Inferior parietal cortex (tissue), 1 donor: ENCODE results near the gene ADGRG1.
"Not testable (repeated sequence)": the region's sequence is repeated elsewhere in the genome, so short reads cannot be mapped to it uniquely, and the experiment has no call there.

Experiments used
- DNase-seq: peaks from one replicate; pipeline ENCODE4 v3.0.0-alpha.2; 2016; ENCODE audit errors: extremely low spot score

The ADGRG1 gene

DNA sequence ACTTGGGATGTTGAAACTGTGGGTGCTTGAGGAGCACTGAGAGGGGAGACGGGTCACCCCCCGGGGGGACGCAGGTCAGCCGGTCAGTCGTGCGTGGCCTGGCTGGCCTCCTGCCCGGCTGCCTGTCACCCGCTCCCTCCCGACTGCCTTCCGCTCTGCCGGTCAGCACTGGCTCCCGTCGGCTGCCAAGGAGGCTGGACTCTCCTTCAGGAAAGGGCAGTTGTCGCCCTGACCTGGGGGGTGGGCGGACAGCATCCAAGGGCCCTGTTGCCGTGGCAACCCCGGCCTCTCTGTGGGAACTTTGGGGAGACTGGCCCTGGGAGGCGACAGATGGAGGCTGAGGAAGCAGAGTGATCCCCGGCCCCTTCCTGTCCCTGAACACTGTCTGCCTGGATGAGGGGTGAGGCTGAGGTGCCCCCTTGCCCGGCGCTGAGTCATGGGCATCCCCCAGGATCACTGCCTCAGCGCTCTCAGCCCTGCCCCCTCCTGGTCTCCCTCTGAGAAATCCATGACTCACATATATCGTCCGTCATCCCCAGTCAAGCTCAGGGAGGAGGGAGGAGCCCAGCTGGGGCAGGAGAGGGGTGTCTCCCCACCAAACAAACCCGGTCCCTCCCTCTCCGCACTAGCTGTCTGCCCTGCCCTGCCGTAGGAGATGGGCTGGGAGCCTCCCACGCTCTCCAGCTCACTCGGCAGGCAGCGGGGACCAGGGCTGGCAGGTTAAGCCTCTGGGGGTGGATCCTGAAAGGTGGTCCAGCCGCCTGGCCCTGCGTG is at the start of gene ADGRG1:
TSS of gene ADGRG1 (plus strand) at position 623 of the 774 bp plus-strand sequence. CDS start 21,658 bp downstream, outside the sequence.
- no peak for DNase-seq

- no peak for DNase-seq
Observed at GRCh38 chr16:57579361-57579665, 49.1 kb upstream of the ADGRG1 start.

DNA sequence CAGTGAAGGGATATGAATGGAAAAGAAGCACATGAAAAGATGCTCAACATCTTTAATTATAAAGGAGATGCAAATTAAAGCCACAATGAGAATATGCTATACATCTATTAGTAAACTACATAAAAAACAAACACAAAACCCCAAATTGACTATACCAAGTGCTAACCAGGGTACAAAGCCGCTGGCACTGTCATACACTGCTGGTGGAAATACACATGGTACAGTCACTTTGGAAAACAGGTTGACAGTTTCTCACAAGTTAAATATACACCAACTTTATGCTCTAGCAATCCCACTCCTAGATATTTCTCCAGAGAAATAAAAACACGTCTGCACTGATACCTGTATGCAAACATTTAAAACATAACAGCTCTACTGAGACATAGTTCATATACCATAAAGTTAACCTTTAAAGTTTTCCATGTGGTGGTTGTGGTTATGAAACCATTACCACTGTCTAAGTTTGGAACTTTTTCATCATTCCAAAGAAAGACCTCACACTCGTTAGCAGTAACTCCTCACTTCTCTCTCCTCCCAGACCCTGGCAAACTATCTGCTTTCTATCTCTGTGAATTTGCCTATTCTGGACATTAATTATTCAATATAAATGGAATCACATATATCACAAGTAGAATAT is 43.3 kb upstream of the ADGRG1 start:
- DNase-seq, result no peak

DNA sequence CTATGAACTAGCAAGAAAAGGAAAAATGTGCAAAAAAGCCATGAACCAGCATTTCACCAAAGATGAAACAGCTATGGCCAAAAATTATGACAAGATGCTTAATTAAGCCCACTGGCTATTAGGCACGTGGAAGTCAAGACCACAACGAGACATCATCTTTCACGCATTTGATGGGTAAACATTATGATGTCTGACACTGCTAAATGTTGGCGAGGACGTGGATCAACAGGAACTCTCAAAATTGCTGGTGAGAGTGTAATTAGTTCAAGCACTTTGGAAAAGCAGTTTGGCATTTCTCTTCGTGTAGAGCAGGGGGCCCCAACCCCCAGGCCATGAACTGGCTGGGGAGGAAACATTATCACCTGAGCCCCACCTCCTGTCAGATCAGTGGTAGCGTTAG is 39.6 kb upstream of the ADGRG1 start:
- DNase-seq, result no peak

- DNase-seq, result no peak
Observed at GRCh38 chr16:57589374-57589773, 39.1 kb upstream of the ADGRG1 start.

DNA sequence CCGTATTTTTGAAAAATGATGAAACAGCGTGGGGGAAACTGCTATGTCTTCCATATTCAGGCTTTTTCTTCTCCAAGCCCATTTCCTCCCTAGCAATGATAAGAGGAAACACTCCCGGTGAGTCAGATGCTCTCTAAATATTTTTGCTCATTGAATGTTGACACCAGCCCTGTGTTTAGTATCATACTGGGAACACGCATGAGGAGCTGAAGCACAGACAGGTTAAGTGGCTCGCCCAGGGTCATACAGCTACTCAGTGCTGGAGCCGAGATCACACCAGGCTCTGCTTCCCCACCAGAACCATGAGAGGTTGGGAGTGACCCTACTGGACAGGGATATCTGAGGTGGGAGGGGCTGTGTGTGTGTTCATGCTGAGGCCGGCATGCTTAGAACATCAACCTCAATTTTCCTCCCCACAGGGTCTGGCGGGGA is 37.8 kb upstream of the ADGRG1 start:
- no peak for DNase-seq

DNA sequence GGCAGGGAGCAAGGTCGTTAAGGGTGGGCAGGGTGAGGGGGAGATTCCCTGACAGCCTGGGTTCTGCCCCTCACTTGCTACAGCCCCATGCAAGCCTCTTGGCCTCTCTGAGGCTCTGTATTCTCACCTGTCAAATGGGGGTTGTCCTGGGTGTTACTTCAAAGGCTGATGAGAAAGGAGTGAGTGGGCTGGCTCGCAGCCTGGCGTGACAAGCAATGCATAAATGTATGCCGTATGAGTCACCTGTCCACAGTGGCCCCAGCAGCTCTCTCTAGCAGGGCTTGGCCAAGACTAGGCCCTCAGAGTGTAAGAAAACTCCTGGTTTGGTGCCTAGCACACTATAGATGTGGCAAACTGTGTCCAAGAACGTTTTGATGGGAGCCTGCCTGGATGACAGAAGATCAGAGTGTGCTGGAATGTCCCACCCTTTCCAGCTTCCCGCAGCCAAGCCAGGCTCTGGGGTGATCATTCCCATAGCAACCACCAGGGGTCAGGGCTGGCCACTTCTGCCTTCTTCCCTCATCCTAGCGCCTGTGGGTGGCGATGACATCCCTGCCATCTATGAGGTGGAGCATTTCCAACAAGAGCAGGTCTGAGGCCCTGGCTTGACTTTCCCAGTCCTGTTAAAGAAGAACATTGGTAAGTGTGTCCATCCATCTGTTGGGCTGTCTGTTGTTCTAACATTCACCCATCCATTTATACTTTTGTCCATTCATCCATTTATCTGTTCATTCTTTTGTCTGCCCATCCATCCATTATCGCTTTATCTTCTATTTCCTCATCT is 37.2 kb upstream of the ADGRG1 start:
- DNase-seq, result peak; percentile 74

GRCh38 chr16:57591870-57592485 is 36.5 kb upstream of the ADGRG1 start:
- no peak for DNase-seq

DNA sequence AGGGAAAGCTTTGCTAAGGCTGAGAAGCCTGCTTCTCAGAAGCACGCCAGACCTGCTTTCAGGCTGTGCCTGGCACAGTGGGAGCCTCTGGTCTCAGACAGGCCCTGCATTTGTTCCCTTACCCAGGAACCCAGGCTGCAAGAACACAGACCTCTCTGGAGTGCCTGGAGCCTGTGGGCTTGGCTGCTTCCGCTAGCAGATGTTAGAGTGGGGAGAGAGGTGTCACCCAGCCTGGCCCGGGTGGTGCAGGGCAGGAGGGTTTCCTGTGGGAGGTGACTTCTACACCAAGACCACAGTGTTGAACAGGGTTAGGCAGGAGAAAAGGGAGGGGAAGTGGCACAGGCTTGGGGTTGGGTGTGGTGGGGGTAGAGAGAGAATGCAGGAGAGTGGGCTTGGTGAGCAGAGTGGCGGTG is 35.8 kb upstream of the ADGRG1 start:
- DNase-seq, result no peak

GRCh38 chr16:57593021-57593420 is 35.4 kb upstream of the ADGRG1 start:
- DNase-seq, result no peak

GRCh38 chr16:57593990-57594389 is 34.4 kb upstream of the ADGRG1 start:
- no peak for DNase-seq

GRCh38 chr16:57594531-57595031 is 33.8 kb upstream of the ADGRG1 start:
- DNase-seq, result no peak

- DNase-seq, result not testable (repeated sequence)
Observed at GRCh38 chr16:57596234-57596633, 32.2 kb upstream of the ADGRG1 start.

GRCh38 chr16:57598437-57598836 is 30.0 kb upstream of the ADGRG1 start:
- no peak for DNase-seq

DNA sequence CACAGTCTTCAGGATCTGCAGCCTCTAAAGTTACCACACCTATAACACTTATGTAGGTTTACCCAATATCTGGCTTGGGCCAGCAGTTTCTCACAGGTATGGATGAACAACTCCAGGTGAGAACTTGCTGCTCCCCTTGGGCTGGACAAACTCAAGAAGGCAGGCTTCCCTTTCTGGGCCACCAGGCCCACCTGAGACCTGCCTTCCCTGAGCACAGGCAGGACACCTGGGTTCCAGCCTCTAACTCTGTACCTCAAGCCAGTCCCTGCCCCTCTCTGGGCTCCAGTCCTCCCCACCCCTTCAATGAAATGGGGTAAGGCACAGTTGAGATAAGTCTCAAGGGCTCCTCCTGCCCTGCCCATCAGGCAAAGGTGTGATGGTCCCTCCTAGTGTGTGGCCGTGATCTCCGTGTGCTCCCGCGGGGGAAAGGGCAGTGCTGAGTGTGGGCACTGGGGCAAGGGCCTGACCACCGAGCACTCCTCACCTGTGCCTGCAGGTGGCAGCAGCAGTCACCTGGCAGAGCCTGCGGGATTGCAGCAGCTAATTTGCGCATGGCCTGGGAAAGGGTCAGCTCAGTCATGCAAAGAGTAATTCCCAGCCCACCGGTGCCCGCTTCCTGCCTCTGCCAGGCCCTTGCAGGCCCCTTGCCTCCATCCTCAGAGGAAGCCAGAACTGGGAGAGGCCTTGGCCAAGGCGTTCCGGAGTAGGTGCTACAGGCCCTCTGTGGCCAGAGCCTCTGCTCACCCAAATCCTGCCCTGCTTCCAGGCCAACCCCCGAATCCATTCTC is 28.2 kb upstream of the ADGRG1 start:
- DNase-seq, result no peak

DNA sequence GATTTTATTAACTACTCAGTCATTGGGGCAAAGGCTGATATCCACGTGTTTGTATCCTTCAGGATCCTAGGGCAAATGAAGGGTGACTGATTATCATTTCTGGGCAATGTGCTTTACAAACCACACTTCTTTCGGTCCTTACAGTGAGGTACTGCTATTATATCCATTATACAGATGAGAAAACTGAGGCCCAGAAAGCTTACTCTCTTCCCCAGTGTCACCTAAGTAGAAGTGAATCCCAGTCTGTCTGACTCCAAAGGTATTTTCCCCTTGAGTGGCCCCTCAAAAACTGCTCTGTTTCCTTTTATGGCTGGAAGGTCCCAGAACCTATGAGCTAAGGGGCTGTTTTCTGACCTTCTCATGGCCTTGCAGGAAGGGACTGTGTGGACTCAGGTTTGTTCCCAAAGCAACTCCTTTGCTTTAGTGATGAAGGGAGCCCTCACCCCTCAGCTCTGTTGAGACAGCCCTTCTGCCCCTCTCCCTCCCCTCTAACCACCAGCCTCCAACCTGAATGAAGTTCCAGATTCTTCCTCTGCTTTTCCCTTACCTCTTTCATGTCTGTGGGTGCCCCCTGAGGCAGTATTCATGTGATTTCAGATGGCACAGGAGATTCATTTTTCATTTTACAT is 27.4 kb upstream of the ADGRG1 start:
- DNase-seq, result no peak

DNA sequence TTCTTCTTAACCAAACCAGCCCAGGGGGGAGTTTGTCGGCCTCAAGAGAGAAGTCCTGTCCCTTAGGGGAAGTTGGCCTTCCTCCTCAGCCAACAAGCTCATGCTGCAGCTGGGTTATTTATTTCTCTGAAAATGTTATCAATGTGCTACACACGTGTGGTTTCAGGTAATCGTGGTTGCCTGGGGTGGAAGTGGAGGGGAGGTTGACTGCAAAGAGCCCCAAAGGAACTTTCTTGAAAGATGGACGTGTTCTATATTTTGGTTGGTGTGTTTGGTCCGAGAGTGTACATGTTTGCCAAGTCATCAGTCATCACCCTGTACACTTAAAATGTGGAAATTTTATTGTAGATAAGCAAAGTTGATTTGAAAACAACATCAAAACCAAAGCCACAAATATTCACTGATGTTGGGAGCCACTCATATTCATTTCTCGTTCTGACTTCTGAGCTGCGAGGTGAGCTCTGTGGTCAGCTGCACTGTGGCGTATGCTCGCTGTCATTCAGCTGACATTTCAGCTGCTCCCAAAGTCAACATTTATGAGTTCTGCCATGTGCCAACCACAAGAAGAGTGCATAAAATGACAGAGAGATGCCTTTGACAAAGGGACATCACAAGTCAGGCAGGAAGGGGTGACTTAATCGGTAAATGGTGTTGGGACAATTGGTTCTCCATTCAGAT is 26.5 kb upstream of the ADGRG1 start:
- DNase-seq, result no peak

- DNase-seq, result no peak
Observed at GRCh38 chr16:57603115-57604024, 25.1 kb upstream of the ADGRG1 start.

GRCh38 chr16:57604177-57604576 is 24.3 kb upstream of the ADGRG1 start:
- no peak for DNase-seq
